Activated CD8-positive, alpha-beta memory T cell treated with anti-CD3 and anti-CD28 coated beads, Interleukin-2, amount 50 U/mL, for 1 hour (primary cell): Measurements from ENCODE around the gene EIF5.

Source experiments
- DNase-seq: peaks from one replicate; pipeline ENCODE4 v3.0.0-alpha.2; 2020; ENCODE audit errors: extremely low read depth

The EIF5 gene

GRCh38 chr14:103370087-103370486 lies 36.0 kb downstream of the EIF5 start:
- no peak for DNase-seq

GRCh38 chr14:103372017-103372416 lies 38.0 kb downstream of the EIF5 start:
- DNase-seq, result no peak

- no peak for DNase-seq
Measured at GRCh38 chr14:103372552-103373304, 38.7 kb downstream of the EIF5 start.

- DNase-seq, result no peak
Measured at GRCh38 chr14:103374121-103374520, 40.1 kb downstream of the EIF5 start.

GRCh38 chr14:103377522-103378037 lies 43.5 kb downstream of the EIF5 start:
- no peak for DNase-seq

- no peak for DNase-seq
Measured at GRCh38 chr14:103378038-103378854, 44.2 kb downstream of the EIF5 start.

GRCh38 chr14:103380719-103381377 lies 46.8 kb downstream of the EIF5 start:
- DNase-seq, result no peak

- DNase-seq, result no peak
Measured at GRCh38 chr14:103382376-103382775, 48.3 kb downstream of the EIF5 start.

GRCh38 chr14:103384450-103385151 lies 50.6 kb downstream of the EIF5 start:
- no peak for DNase-seq

- DNase-seq, result peak; percentile 91
Measured at GRCh38 chr14:103385152-103385928, 51.3 kb downstream of the EIF5 start, which contains the start of gene MARK3. Gene MARK3 (plus strand): TSS chr14:103385415. CDS start chr14:103386030, 615 bp downstream.

- DNase-seq, result no peak
Measured at GRCh38 chr14:103385929-103386712, 52.1 kb downstream of the EIF5 start.

- DNase-seq, result no peak
Measured at GRCh38 chr14:103386713-103387329, 52.8 kb downstream of the EIF5 start.

GRCh38 chr14:103388664-103389063 lies 54.6 kb downstream of the EIF5 start:
- no peak for DNase-seq

GRCh38 chr14:103390605-103391004 lies 56.6 kb downstream of the EIF5 start:
- DNase-seq, result no peak

- peak; percentile 14 for DNase-seq
Measured at GRCh38 chr14:103391048-103391447, 57.0 kb downstream of the EIF5 start.

GRCh38 chr14:103392106-103392505 lies 58.1 kb downstream of the EIF5 start:
- DNase-seq, result no peak

- DNase-seq, result no peak
Measured at GRCh38 chr14:103392572-103392971, 58.5 kb downstream of the EIF5 start.

- DNase-seq, result no peak
Measured at GRCh38 chr14:103393070-103393469, 59.0 kb downstream of the EIF5 start.
